ENCODE data around the gene KIF1B. TPM values are rescaled to one million over a fixed set of nuclear protein-coding genes. Genes with fewer than 3 reads are reported as not detected.

KIF1B gene
- total and polyA plus RNA-seq, 9 of the 15 experiments (the other 6 are each of a cell fraction or from before 2014, with no cell fraction given), result 2.8 to 19.8 (median 11.9) TPM

- no peak for TF ChIP-seq MGA (IDR thresholded peaks at IDR 0.05)
- no peak for TF ChIP-seq FOXP4 (CRISPR knock-in tag; IDR thresholded peaks at IDR 0.05; ENCODE audit: borderline replicate concordance)
Observed at GRCh38 chr1:10368194-10368593, 157.8 kb downstream of the KIF1B start (continued).
